ENCODE results near the gene ZC3H13.

Gene ZC3H13

GRCh38 chr13:45934283-45934682 is 118.3 kb downstream of the ZC3H13 start:
- no peak for DNase-seq

DNA sequence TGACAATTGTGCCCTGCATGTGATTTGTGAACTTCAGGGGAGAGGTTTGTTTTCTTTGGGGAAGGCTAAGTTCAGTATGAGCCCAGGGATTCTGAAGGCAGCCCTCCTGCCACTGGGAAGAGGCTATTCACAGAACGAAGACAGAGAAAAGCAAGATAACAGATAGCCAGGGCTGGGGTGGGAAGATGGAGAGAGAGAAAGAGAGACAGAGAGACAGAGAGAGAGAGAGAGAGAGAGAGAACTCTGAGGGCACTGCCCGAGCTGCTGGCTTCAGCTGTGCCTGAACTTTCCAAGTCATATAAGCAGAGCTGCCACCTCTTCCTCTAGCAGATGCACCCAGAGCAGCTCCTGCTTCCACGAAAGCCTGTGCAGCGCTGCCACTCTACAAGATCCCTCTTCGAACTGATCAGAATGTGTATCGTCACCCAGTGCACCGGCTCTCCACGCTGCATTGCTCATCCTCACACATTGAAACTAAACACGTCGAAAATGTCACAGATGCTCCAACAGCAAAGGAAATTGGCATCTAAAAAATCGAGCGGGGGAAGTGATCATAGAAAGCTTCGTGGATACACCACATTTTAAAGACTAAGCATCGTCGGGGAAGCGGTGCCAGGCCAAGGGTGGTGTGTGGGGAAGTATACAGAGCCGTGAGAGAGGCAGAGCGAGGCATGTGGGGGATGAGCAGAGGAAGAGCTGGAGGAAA is 119.2 kb downstream of the ZC3H13 start:
- no peak for DNase-seq

DNA sequence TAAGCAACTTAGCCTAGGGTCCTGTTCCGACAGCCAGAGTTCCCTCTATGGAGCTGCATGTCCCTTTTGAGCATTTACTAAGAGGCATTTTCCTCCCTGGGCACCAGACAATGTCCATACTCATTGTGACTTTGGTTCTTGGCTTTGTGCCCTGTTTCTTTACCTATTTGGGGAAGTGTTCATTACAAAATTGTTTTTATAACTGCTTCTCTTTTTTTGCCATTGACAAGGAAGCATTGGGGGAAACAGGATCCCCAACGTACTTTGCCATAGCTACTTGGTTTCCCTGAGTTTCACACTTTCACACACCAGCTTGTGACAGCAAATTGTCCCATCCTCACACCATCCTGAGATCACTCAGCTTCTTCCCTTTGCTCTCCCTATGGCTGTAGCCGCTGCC is 119.9 kb downstream of the ZC3H13 start:
- DNase-seq: no peak

GRCh38 chr13:45932172-45932571 is 120.4 kb downstream of the ZC3H13 start:
- no peak for DNase-seq

- no peak for DNase-seq
These were observed 121.3 kb downstream of the ZC3H13 start for GRCh38 chr13:45931211-45931610.

GRCh38 chr13:45930177-45930576 is 122.4 kb downstream of the ZC3H13 start:
- DNase-seq: no peak

- DNase-seq: no peak
These were observed 123.7 kb downstream of the ZC3H13 start for GRCh38 chr13:45928843-45929242.

DNA sequence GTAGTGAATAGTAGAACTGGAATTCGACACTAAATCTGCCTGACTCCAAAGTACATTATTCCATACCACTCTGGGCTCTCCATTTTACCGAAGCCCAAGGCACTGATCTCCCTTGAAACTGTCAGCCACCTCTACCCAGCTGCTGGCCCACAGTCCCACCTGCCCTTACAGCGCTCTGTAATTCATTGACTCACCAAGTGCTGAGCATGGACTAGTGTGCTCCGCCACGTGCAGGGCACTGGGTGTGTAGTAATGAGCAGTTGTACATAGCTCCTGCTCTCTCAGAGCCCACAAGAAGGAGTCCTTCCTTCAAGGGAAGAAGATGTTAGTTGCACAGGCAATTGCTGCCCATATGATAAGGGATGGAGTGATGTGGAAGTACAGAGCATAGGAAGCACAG is 124.4 kb downstream of the ZC3H13 start:
- no peak for DNase-seq

- DNase-seq: no peak
These were observed 125.8 kb downstream of the ZC3H13 start for GRCh38 chr13:45926741-45927140.

DNA sequence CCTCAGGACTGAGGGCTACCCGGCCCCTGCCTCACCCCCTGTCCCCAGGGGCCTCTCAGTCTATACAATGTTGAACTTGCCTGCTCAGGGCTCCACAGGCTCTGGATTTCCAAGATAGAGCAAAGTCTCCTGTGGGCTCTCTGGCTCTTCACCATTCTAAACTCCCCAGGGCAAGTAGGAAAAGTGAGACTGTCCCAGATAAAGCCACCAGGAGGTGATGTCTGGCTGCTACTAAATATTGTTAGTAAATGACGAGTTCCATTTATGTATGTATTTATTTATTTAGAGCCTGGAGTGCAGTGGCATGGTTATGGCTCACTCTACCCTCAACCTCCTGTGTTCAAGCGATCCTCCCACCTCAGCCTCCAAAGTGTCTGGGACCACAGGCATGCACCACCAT is 127.4 kb downstream of the ZC3H13 start:
- no peak for DNase-seq

DNA sequence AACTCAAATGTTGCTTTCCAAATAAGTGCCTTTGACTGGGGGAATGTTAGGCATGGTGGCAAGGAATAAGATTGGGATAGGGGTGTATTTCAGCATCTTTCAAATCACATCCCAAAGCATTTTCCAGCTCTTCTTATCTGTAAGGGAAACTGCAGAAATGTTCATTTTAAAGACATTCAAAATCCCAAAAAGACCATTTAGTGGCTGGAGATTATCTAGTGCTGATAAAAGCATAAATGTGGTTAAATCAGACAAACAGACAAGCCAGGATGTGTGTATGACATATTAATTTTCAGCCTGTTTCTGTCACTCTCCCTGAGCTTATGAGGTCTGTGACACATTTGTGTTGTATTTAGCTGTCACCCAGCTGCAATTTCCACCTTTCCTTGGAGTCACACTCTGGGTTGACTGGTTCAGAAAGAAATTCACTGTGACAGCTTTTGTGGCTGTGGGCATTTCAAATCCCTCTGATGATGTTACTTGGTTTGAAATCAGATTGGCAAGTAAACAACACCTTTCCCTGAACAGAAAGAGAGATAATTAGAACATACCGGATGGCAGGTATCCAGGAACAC is 131.3 kb downstream of the ZC3H13 start:
- no peak for DNase-seq

- DNase-seq: no peak
These were observed 133.9 kb downstream of the ZC3H13 start for GRCh38 chr13:45918597-45918996.

GRCh38 chr13:45917019-45917418 is 135.5 kb downstream of the ZC3H13 start:
- DNase-seq: no peak

DNA sequence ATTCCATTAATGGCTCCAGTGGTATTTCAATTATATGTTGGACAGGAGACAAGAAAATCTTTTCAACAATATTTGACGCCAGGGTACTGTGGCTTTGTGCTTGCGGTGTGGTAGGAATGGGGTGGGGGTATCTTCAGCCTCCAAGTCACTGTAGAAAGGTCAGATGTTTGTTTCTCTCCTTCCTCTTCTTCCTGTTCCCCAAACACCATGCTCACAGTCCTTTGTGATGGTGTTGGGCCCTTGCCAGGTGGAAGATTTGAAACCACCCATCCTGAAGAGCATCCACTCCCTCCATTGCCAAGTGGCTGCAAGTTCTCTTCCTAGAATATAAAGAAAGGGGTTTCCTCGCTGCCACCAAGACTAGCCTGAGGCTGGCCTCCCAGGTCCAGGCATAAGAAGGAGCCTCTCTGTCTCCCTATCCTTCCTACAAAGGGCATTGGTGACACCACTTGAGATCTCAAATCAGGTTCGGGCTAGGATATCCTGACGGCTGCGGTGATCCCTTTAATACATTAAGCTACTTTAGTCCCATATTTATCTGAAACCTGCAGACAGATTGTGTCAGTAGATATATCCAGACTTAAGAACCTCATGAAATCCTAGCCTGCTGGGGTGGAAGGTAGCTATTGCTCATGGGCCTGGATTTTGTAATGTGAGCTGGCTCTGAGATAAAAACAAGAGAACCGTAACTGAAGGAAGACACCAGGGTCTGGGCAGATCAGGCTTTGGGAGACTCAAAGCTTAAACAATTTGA is 136.7 kb downstream of the ZC3H13 start:
- no peak for DNase-seq

DNA sequence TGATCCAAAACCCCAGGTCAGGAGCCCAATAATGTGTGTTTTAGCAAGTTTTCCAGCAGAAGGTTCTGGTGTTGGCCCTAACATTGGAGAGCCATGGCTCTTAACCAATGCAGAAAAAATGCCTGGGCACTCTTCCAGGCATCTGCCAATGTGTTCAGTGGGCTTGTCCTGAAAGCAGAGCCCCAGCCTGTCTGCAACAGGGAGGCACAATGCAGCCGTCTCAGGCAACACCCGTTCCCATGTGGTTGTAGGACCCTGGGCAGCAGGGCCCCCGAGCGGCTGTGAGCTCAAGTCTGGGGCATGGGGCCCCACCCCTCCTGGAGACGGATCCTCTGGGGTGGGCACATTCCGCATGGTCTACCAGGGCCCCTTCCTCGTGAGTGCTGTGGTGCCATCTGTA is 142.9 kb downstream of the ZC3H13 start:
- no peak for DNase-seq

DNA sequence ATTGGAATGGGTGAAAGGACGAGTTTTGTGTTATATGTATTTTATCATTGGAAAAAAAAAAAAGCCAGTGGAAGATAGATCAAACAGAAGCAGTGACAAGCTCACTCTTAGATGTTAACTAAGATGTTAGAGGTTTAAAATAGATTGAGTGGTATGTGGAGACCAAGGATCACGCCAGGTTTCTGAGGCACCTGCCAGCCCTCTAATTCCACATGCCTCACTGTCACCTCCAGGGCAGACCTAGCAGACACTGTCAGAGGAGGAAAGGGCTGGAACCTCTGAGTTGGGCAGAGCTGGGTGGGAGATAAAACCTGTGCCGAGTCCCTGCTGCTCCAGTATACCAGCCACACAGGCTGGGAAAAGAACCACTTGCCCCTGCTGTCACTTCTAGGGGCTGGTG is 143.5 kb downstream of the ZC3H13 start:
- DNase-seq: no peak

GRCh38 chr13:45907503-45907902 is 145.0 kb downstream of the ZC3H13 start:
- DNase-seq: no peak

Data from DMS79 (cell line).